Transverse colon (tissue), 4 donors: ENCODE data around the gene DHRS3. TPM values are rescaled to one million over a fixed set of nuclear protein-coding genes. Genes with fewer than 3 reads are reported as not detected.

Experiments
- DNase-seq: peaks from one replicate; pipeline ENCODE4 v3.0.0-alpha.2; 2019
- H3K27ac ChIP-seq, 4 donors: fragments of 200-600 bp; sonication (generic); 2 replicates each; pipeline ENCODE4 v1.5.1; 2016 to 2018; ENCODE audit warnings: inconsistent platforms in 4 of 4
- H3K27me3 ChIP-seq: fragments of 200-600 bp; sonication (generic); 2 replicates; pipeline ENCODE4 v1.5.1; 2017; ENCODE audit warnings: inconsistent platforms
- H3K36me3 ChIP-seq, 4 donors: fragments of 200-600 bp; sonication (generic); 2 replicates each; pipeline ENCODE4 v1.5.1; 2017 to 2019; ENCODE audit warnings: inconsistent platforms in 4 of 4
- H3K4me1 ChIP-seq, 4 donors: fragments of 200-600 bp; sonication (generic); 2 replicates each; pipeline ENCODE4 v1.5.1; 2017 to 2020; ENCODE audit warnings: inconsistent platforms in 4 of 4
- H3K4me3 ChIP-seq, 4 donors: fragments of 200-600 bp; sonication (generic); 1 replicate in 1 of 4; 2 replicates in 3 of 4; pipeline versions ENCODE4 v1.5.1 to v1.6.1; 2017 to 2019; ENCODE audit warnings: inconsistent platforms in 4 of 4
- H3K9me3 ChIP-seq, 2 donors: fragments of 200-600 bp; sonication (generic); 2 replicates each; pipeline ENCODE4 v1.5.1; 2017 to 2019; ENCODE audit warnings: inconsistent platforms in 2 of 2
- CTCF ChIP-seq, 5 experiments: fragments of 200-600 bp in 3 of 5; fragments of 450-650 bp in 2 of 5; sonication (generic) in 3 of 5; IDR thresholded peaks; 1 replicate in 2 of 5; 2 replicates in 3 of 5; pipeline ENCODE4 v1.5.1; 2016 to 2017; ENCODE audit warnings: antibody characterized with exemption in 5 of 5, inconsistent platforms in 3 of 5, mild to moderate bottlenecking in 2 of 5, moderate library complexity in 1 of 5
- EP300 ChIP-seq: sonication (generic); formaldehyde crosslinking; IDR thresholded peaks from one replicate; pipeline ENCODE4 v1.6.1; 2017; ENCODE audit warnings: antibody characterized with exemption, low read depth
- POLR2A ChIP-seq: fragments of 450-650 bp; IDR thresholded peaks from one replicate; pipeline ENCODE4 v1.6.1; 2016; ENCODE audit warnings: antibody characterized with exemption, mild to moderate bottlenecking, moderate library complexity
- POLR2AphosphoS5 ChIP-seq, 3 donors: sonication (generic); formaldehyde crosslinking; IDR thresholded peaks; one replicate each; pipeline ENCODE4 v1.6.1; 2016; ENCODE audit warnings: antibody characterized with exemption in 3 of 3
- WGBS, 2 donors: methylation state at CpG; one replicate each; pipeline ENCODE4 v1.1.5; 2018; ENCODE audit warnings: low coverage in 1 of 2; 5-methylcytosine and 5-hydroxymethylcytosine counted together
- in situ Hi-C, 4 donors: fragments of 200-750 bp; cut with MboI; loops; one replicate each; pipeline versions ENCODE4 v1.15.0 to v1.15.1; 2017; ENCODE audit warnings: low sequenced_read_pairs in 3 of 4, low pct_ligation_motif_present in 1 of 4, low pct_unique_long_range_greater_than_20kb in 1 of 4
- intact Hi-C: fragments of 100-400 bp; cut with DNase I; formaldehyde crosslinking; loops from one replicate; pipeline ENCODE4 v1.15.1; 2023; ENCODE audit warnings: low total_unique reads
- total RNA-seq, 4 donors: library from RNA; depleted of rRNA; stranded (reverse); fragments of >200 nt; gene quantifications; one replicate each; pipeline ENCODE4 v1.1.0, GENCODE V29; 2016

Gene DHRS3
- total RNA-seq, 4 donors from 2014 or later = 55.3 to 122 (median 103) TPM

DNA sequence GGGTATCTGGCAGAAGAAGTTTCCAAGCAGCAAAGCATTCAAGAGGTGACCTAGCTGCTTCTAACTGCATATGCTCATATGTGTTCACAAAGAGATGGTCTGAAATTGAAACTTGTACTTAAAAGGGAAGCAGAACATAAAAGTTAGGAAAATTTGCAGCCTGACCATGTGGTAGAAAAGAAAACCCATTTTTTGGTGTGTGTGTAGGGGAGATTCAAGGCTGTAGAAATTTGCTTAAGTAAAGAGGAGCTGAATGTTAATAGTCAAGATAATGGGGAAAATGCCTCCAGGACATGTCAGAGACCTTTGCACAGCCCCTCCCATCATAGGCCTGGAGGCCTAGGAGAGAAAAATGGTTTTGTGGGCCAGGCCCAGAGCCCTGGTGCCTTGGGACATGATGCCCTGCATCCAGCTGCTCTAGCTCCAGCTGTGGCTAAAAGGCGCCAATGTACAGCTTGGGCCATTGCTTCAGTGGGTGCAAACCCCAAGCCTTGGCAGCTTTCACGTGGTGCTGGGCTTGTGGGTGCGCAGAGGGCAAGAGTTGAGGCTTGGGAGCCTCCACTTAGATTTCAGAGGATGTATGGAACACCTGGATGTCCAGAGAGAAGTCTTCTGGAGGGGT, 54.9 kb downstream of the DHRS3 start:
- intact Hi-C loops = no loop called here
- WGBS, 2 donors = 76% methylated on average over 3 of the region's 3 CpGs; no CpG with 5 or more reads in 1 of the 2 donors
- TF ChIP-seq POLR2AphosphoS5 (IDR thresholded peaks at IDR 0.05) (no peak), EP300 (no peak), CTCF (IDR thresholded peaks at IDR 0.05) (no peak), POLR2A (no peak)
- H3K36me3 ChIP-seq = peaks cover 0 to 6% (median 3%) of the 10 kb centered on the region in 4 donors
- DNase-seq = no peak
- H3K4me3 ChIP-seq = no peak overlapping the region
- H3K27me3 ChIP-seq = no peaks in the 10 kb centered on the region
- H3K9me3 ChIP-seq = peaks cover 4 to 11% of the 10 kb centered on the region in 2 donors
- in situ Hi-C loops = no loop called here
- no peak overlapping the region for H3K27ac ChIP-seq
- H3K4me1 ChIP-seq = peaks cover 0 to 7% (median 6%) of the 10 kb centered on the region in 4 donors

- in situ Hi-C loops (no loop called here), intact Hi-C loops (no loop called here)
- WGBS, 2 donors = 91% methylated on average over 5 of the region's 7 CpGs; no CpG with 5 or more reads in 1 of the 2 donors
- Histone ChIP-seq H3K9me3 (peaks cover 4 to 11% of the 10 kb centered on the region in 2 donors), H3K27me3 (no peaks in the 10 kb centered on the region), H3K4me3 (no peak overlapping the region), H3K27ac (no peak overlapping the region), H3K36me3 (no peaks in the 10 kb centered on the region), H3K4me1 (peaks cover 6 to 18% (median 12%) of the 10 kb centered on the region in 4 donors)
- TF ChIP-seq CTCF (IDR thresholded peaks at IDR 0.05) (no peak), POLR2AphosphoS5 (IDR thresholded peaks at IDR 0.05) (no peak), POLR2A (no peak), EP300 (no peak)
- DNase-seq = no peak
These were observed 56.9 kb downstream of the DHRS3 start for GRCh38 chr1:12561121-12561520.

- intact Hi-C loops = no loop called here
- TF ChIP-seq EP300 (no peak), POLR2AphosphoS5 (IDR thresholded peaks at IDR 0.05) (no peak), CTCF (IDR thresholded peaks at IDR 0.05) (no peak), POLR2A (no peak)
- Histone ChIP-seq H3K36me3 (no peaks in the 10 kb centered on the region), H3K27ac (peak overlapping the region; percentile 77 to 91 (median 88)), H3K4me1 (peaks cover 3 to 13% (median 11%) of the 10 kb centered on the region in 4 donors), H3K4me3 (no peak overlapping the region), H3K9me3 (peaks cover 0 to under 1% of the 10 kb centered on the region in 2 donors), H3K27me3 (no peaks in the 10 kb centered on the region)
- WGBS, 2 donors = 62 to 82% methylated on average over 3 to 17 of the region's 17 CpGs
- DNase-seq = no peak
- in situ Hi-C loops = no loop called here
These were observed 60.8 kb downstream of the DHRS3 start for GRCh38 chr1:12556957-12557935.

DNA sequence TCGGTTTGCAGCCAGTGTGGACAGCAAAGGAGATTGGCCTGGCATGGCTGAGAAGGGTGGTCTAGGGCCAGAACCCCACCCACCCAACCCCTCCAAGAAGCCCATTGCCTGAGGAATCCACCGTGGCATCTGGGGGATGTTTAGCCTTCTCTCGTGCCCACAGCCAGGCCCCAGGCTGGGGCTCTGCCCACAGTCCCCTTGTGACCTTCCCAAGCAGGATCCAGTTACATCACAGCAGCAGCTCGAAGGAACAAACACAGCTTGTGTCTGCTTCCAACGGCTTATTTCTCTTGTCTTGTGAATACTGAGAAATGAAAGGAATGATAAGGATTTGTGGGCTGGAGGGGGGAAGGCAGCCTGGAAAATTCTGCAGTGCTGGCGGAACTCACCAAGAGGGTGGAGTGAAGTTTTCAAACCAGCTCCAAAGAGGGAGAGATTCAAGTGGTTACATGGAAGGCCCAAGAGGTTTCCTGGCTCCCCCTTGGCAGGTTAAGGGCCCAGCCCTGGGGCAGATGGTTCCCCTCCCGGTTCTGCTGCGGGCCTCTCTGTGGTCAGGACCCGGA, 61.6 kb downstream of the DHRS3 start:
- no peak for TF ChIP-seq POLR2A
- TF ChIP-seq POLR2AphosphoS5 (IDR thresholded peaks at IDR 0.05) = peak; percentile 63 to 75 (median 65)
- Histone ChIP-seq H3K36me3 (no peaks in the 10 kb centered on the region), H3K4me3 (no peak overlapping the region), H3K27me3 (no peaks in the 10 kb centered on the region), H3K9me3 (no peaks in the 10 kb centered on the region), H3K27ac (peak overlapping the region; percentile 77 to 91 (median 88)), H3K4me1 (peaks cover 3 to 13% (median 11%) of the 10 kb centered on the region in 4 donors)
- in situ Hi-C loops (no loop called here), intact Hi-C loops (no loop called here)
- WGBS, 2 donors = 51% methylated on average over 6 of the region's 9 CpGs; no CpG with 5 or more reads in 1 of the 2 donors
- peak; percentile 39 for DNase-seq
